SH-SY5Y (cell line): ENCODE measurements around the gene PTX3.

Experiments used
- GATA2 ChIP-seq: IDR thresholded peaks from 2 replicates; pipeline ENCODE4 v1.6.1; 2011; ENCODE audit warnings: mild to moderate bottlenecking, low read depth, low read length
- GATA3 ChIP-seq: IDR thresholded peaks from 2 replicates; pipeline ENCODE4 v1.6.1; 2011; ENCODE audit warnings: low read depth, mild to moderate bottlenecking, low read length, moderate library complexity

DNA sequence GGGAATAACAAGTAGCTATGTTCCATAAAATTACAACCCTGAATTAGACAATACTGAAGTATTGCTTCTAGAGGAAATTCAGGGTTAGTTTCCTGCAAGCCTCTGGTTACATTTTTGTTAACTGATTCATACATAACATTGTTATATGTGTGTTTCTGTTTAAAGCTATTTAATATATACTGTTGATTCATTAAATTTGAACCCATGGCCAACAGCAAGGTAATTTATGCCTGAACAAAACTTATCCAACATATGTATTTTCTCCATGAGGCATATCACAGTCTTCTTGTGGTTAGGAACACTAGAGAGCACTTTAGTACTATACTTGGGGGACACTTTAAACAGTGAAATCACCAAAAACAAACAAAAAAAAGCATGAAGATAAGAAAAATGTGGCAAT is 47.7 kb upstream of the PTX3 start:
- TF ChIP-seq GATA2 (no peak), GATA3 (no peak)
